Ishikawa (cell line): ENCODE data around the gene MOB3C.

Source experiments
- CEBPB ChIP-seq: IDR thresholded peaks from 2 replicates; pipeline ENCODE4 v1.6.1; 2012
- CREB1 ChIP-seq: IDR thresholded peaks from 2 replicates; pipeline ENCODE4 v1.6.1; 2012; ENCODE audit warnings: low read depth
- EGR1 ChIP-seq: IDR thresholded peaks from 2 replicates; pipeline ENCODE4 v1.6.1; 2012
- EP300 ChIP-seq: IDR thresholded peaks from 2 replicates; pipeline ENCODE4 v1.6.1; 2012; ENCODE audit warnings: borderline replicate concordance
- FOXM1 ChIP-seq: IDR thresholded peaks from 2 replicates; pipeline ENCODE4 v1.6.1; 2012; ENCODE audit warnings: low read depth, borderline replicate concordance
- NFIC ChIP-seq: IDR thresholded peaks from 2 replicates; pipeline ENCODE4 v1.6.1; 2012
- RAD21 ChIP-seq: IDR thresholded peaks from 2 replicates; pipeline ENCODE4 v1.6.1; 2012; ENCODE audit warnings: low read depth
- REST ChIP-seq: IDR thresholded peaks from 2 replicates; pipeline ENCODE4 v1.6.1; 2012; ENCODE audit warnings: low read depth, mild to moderate bottlenecking
- TAF1 ChIP-seq: IDR thresholded peaks from 2 replicates; pipeline ENCODE4 v1.6.1; 2012; ENCODE audit warnings: low read depth, mild to moderate bottlenecking
- TCF12 ChIP-seq: IDR thresholded peaks from 2 replicates; pipeline ENCODE4 v1.6.1; 2012; ENCODE audit warnings: low read depth
- TEAD4 ChIP-seq: IDR thresholded peaks from 2 replicates; pipeline ENCODE4 v1.6.1; 2012
- USF1 ChIP-seq: IDR thresholded peaks from 2 replicates; pipeline ENCODE4 v1.6.1; 2012
- YY1 ChIP-seq: IDR thresholded peaks from 2 replicates; pipeline ENCODE4 v1.6.1; 2012; ENCODE audit warnings: low read depth
- ZBTB7A ChIP-seq: IDR thresholded peaks from 2 replicates; pipeline ENCODE4 v1.6.1; 2012; ENCODE audit warnings: low read depth
- TF ChIP-seq, protein P1 (sequence below): IDR thresholded peaks from 2 replicates; pipeline ENCODE4 v1.6.1; 2012

MOB3C gene

GRCh38 chr1:46642115-46642680, 25.6 kb upstream of the MOB3C start:
- TF ChIP-seq EGR1 (no peak), TAF1 (no peak), CREB1 (no peak), RAD21 (no peak), FOXM1 (no peak), REST (no peak), EP300 (no peak), CEBPB (no peak), ZBTB7A (no peak), NFIC (no peak)

GRCh38 chr1:46639547-46639946, 22.9 kb upstream of the MOB3C start:
- TF ChIP-seq, protein P1, sequence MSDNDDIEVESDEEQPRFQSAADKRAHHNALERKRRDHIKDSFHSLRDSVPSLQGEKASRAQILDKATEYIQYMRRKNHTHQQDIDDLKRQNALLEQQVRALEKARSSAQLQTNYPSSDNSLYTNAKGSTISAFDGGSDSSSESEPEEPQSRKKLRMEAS, result no peak
- TF ChIP-seq ZBTB7A (no peak), EGR1 (no peak), EP300 (no peak), USF1 (no peak), CREB1 (no peak), TCF12 (no peak), RAD21 (no peak), REST (no peak), FOXM1 (no peak), TAF1 (no peak), CEBPB (no peak), YY1 (no peak), NFIC (no peak), TEAD4 (no peak)

DNA sequence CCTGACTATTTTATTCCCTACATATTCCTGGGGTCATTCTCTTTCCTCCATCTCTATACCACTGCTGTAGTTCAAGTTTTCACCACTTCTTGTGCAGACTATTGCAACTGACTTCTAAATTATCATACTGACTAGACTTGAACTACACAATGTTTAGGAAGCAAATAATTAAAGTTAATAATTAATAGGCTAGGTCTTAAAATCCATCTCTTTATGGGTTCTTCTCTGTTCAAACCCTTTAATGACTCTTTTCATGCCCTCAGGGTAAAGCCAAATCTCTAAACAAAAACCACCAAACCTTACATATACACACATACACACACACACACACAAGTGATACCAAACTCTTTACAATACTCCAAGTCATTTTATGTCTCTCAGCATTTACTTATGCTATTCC, 22.3 kb upstream of the MOB3C start:
- TF ChIP-seq ZBTB7A, result no peak
- TF ChIP-seq EP300, result no peak
- no peak for TF ChIP-seq USF1
- no peak for TF ChIP-seq EGR1

DNA sequence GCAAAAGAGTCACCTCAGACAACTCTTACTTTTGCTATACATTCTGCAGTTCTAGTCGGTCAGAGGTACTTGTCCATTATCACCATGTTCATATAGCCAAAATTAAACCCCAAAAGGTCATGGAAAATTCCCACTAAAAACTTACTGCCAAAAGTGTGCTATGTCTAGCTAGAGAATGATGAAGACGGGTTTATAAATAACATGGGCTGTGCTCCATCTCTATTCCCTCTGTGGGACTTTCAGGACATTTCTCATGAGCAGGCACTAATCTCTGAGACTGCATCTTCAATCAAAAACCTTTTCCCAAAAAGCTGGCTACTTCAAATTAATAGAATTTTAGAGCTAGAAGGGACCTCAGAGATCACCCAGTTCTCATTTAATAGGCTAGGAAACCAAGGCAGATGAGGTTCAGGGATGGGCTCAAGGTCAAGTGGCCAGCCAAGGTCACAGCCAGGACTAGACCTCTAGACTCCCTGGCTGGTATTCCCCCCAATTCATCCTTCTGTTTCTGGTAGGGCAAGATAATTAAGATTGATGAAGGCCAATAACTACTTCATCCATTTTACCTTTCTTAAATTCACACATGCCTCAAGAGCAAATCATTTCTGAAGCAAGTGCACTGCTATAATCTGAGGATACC, 21.0 kb upstream of the MOB3C start:
- TF ChIP-seq USF1 (no peak), RAD21 (no peak), EGR1 (no peak), FOXM1 (no peak), TEAD4 (no peak), ZBTB7A (no peak), REST (no peak)
- TF ChIP-seq, protein P1, result no peak
